Ovary (tissue), 9 donors: ENCODE measurements around the gene ICAM4. TPM values are rescaled to one million over a fixed set of nuclear protein-coding genes. Genes with fewer than 3 reads are reported as not detected.

Experiments used
- DNase-seq, 5 donors: peaks; one replicate each; pipeline ENCODE4 v3.0.0-alpha.2; 2019 to 2020
- H3K27ac ChIP-seq, 2 donors: fragments of 200-600 bp; one replicate each; pipeline versions ENCODE4 v1.5.1 to v1.8.0; 2019 to 2022
- H3K27me3 ChIP-seq: fragments of 200-600 bp; one replicate; pipeline ENCODE4 v1.8.0; 2022
- H3K36me3 ChIP-seq: fragments of 200-600 bp; sonication (generic); one replicate; pipeline ENCODE4 v1.5.1; 2019
- H3K4me1 ChIP-seq: one replicate; pipeline ENCODE4 v1.8.1; 2013; ENCODE audit warnings: mild to moderate bottlenecking, moderate library complexity; ENCODE audit not compliant: insufficient read depth
- H3K4me3 ChIP-seq: fragments of 200-600 bp; sonication (generic); one replicate; pipeline ENCODE4 v1.5.1; 2017
- H3K9me3 ChIP-seq, 2 donors: fragments of 200-600 bp in 1 of 2; sonication (generic) in 1 of 2; one replicate each; pipeline versions ENCODE4 v1.5.1 to v1.8.1; 2013 to 2019; ENCODE audit warnings: mild to moderate bottlenecking in 1 of 2, moderate library complexity in 1 of 2
- CTCF ChIP-seq, 3 donors: fragments of 450-650 bp in 2 of 3; fragments of 200-600 bp in 1 of 3; IDR thresholded peaks; one replicate each; pipeline versions ENCODE4 v1.5.1 to v1.8.0; 2016 to 2022; ENCODE audit warnings: antibody characterized with exemption in 3 of 3, mild to moderate bottlenecking in 1 of 3
- EP300 ChIP-seq: sonication (generic); formaldehyde crosslinking; IDR thresholded peaks from one replicate; pipeline ENCODE4 v1.6.1; 2017; ENCODE audit warnings: antibody characterized with exemption
- POLR2A ChIP-seq: fragments of 450-650 bp; IDR thresholded peaks from one replicate; pipeline ENCODE4 v1.6.1; 2017; ENCODE audit warnings: antibody characterized with exemption, mild to moderate bottlenecking, moderate library complexity
- WGBS, 3 donors: extraction: QIAGEN DNeasy Blood & Tissue Kit in 1 of 3; methylation state at CpG; one replicate each; pipeline versions ENCODE4 v1.1.5 to v1.1.7; 2013 to 2017; 5-methylcytosine and 5-hydroxymethylcytosine counted together
- intact Hi-C, 4 donors: fragments of 100-400 bp; cut with DNase I; formaldehyde crosslinking; loops; one replicate each; pipeline versions ENCODE4 v1.11.0 to v1.15.1; 2022 to 2023
- polyA plus RNA-seq, 2 donors: library from polyadenylated mRNA; stranded (reverse); fragments of 200-250 nt in 1 of 2; fragments of 350-450 nt in 1 of 2; fragmentation: Illumina TruSeq in 1 of 2; extraction: RNeasy Lipid Tissue Mini Kit (QIAGEN cat#74804) in 1 of 2; gene quantifications; one replicate each; pipeline ENCODE4 v1.2.3, GENCODE V29; 2013 to 2014
- total RNA-seq, 7 donors: library from RNA; depleted of rRNA in 2 of 7; stranded (reverse); fragments of >200 nt in 2 of 7; fragmentation: NEBNext Ultra II Directional in 3 of 7; extraction: Animal tissue kit (Norgen Biotek cat#: 25700) in 3 of 7; gene quantifications; one replicate each; pipeline versions ENCODE4 v1.1.0 to v1.2.4, GENCODE V29; 2016 to 2023
- donor health status: DM: no; HTN: no; CAD: no; lungs with moderate emphysema.
- donor health status: DM: no; HTN: no; CAD: no.
- donor health status: Bipolar disorder and iron deficiency.
- donor health status: DM: yes; HTN: yes; CAD: no.
- donor health status: DM: no; HTN: no; CAD: no.
- donor health status: DM: yes; HTN: yes; CAD: no.

The ICAM4 gene
- total and polyA plus RNA-seq, 9 donors = 0.17 to 3.3 (median 0.47) TPM

GRCh38 chr19:10270180-10270615, 16.6 kb upstream of the ICAM4 start:
- H3K9me3 ChIP-seq = no peaks in the 10 kb centered on the region
- TF ChIP-seq EP300 = no peak
- TF ChIP-seq POLR2A = no peak
- no peak for TF ChIP-seq CTCF (IDR thresholded peaks at IDR 0.05)
- peak overlapping the region; percentile 39 for H3K4me3 ChIP-seq
- WGBS, 3 donors = 2 to 4% (median 2%) methylated on average over 34 to 37 of the region's 37 CpGs
- peaks cover 8% of the 10 kb centered on the region for H3K4me1 ChIP-seq
- peak overlapping the region; percentile 58 to 65 for H3K27ac ChIP-seq
- no peaks in the 10 kb centered on the region for H3K36me3 ChIP-seq
- intact Hi-C loops = loop anchor here in 1 of 4 donors (2.0 kb wide), 1 partner anchor 119 kb away; no protein-coding TSS in a partner anchor
- no peaks in the 10 kb centered on the region for H3K27me3 ChIP-seq
- peak in 4 of 5 donors; percentile 46 to 71 (median 56) for DNase-seq

GRCh38 chr19:10270616-10271394, 15.9 kb upstream of the ICAM4 start, which contains the start of gene ICAM1:
ICAM1 (plus strand) TSS chr19:10271120; CDS start chr19:10271160, 40 bp downstream.
- H3K36me3 ChIP-seq = no peaks in the 10 kb centered on the region
- WGBS, 3 donors = 3 to 4% (median 3%) methylated on average over 48 to 51 of the region's 51 CpGs
- peak within 1 kb of the TSS; percentile 39 for H3K4me3 ChIP-seq
- TF ChIP-seq CTCF (IDR thresholded peaks at IDR 0.05) = peak in 2 of 3 donors; percentile 6 to 14
- TF ChIP-seq EP300 = peak; percentile 56
- peak; percentile 40 for TF ChIP-seq POLR2A
- H3K9me3 ChIP-seq = no peaks in the 10 kb centered on the region
- H3K27me3 ChIP-seq = no peaks in the 10 kb centered on the region
- intact Hi-C loops = loop anchor here in 1 of 4 donors (1.0 to 2.0 kb wide), 2 partner anchors 113 to 118 kb away; no protein-coding TSS in a partner anchor
- peaks cover 8% of the 10 kb centered on the region for H3K4me1 ChIP-seq
- peak within 1 kb of the TSS; percentile 58 to 65 for H3K27ac ChIP-seq
- peak; percentile 71 to 84 (median 74) for DNase-seq

- Histone ChIP-seq H3K4me3 (peak overlapping the region; percentile 39), H3K4me1 (peaks cover 8% of the 10 kb centered on the region), H3K27ac (peak overlapping the region in 1 of 2 donors; percentile 58), H3K36me3 (no peaks in the 10 kb centered on the region), H3K27me3 (no peaks in the 10 kb centered on the region), H3K9me3 (no peaks in the 10 kb centered on the region)
- intact Hi-C loops = loop anchor here in 1 of 4 donors (1.0 to 2.0 kb wide), 2 partner anchors 113 to 117 kb away; no protein-coding TSS in a partner anchor
- TF ChIP-seq POLR2A (no peak), CTCF (IDR thresholded peaks at IDR 0.05) (no peak), EP300 (no peak)
- WGBS, 3 donors = 46 to 51% (median 49%) methylated on average over 12 of the region's 12 CpGs
- peak in 3 of 5 donors; percentile 37 to 53 (median 49) for DNase-seq
These were observed 15.1 kb upstream of the ICAM4 start for GRCh38 chr19:10271543-10272086.

- H3K36me3 ChIP-seq = no peaks in the 10 kb centered on the region
- H3K4me3 ChIP-seq = no peak overlapping the region
- H3K4me1 ChIP-seq = peaks cover 8% of the 10 kb centered on the region
- no peak for DNase-seq
- intact Hi-C loops = no loop called here
- no peaks in the 10 kb centered on the region for H3K27me3 ChIP-seq
- WGBS, 3 donors = 85 to 89% (median 87%) methylated on average over 10 of the region's 10 CpGs
- TF ChIP-seq POLR2A (no peak), CTCF (IDR thresholded peaks at IDR 0.05) (no peak), EP300 (no peak)
- H3K9me3 ChIP-seq = no peaks in the 10 kb centered on the region
- no peak overlapping the region for H3K27ac ChIP-seq
These were observed 12.2 kb upstream of the ICAM4 start for GRCh38 chr19:10274589-10274988.
